Activated CD4-positive, alpha-beta T cell treated with anti-CD3 and anti-CD28 coated beads, Interleukin-2, amount 10 ng/mL, durations not matched to agents 7 days and 5 days (primary cell): ENCODE results near the gene MIEN1. TPM values are rescaled to one million over a fixed set of nuclear protein-coding genes. Genes with fewer than 3 reads are reported as not detected.

Experiments used
- CTCF ChIA-PET: fragments of 350-600 bp; sonication (Branson Sonifier 250); formaldehyde crosslinking; loops from one replicate; lab custom pipeline; 2021; ENCODE audit warnings: antibody characterized with exemption; lab: Charles Lee
- POLR2A ChIA-PET: fragments of 350-600 bp; sonication (Branson Sonifier 250); formaldehyde crosslinking; loops from one replicate; lab custom pipeline; 2021; ENCODE audit warnings: antibody characterized with exemption; lab: Charles Lee
- DNase-seq: peaks from one replicate; pipeline ENCODE4 v3.0.0-alpha.2; 2020
- H3K27ac Mint-ChIP-seq: one replicate; pipeline ENCODE4 v1.8.0; 2021; ENCODE audit warnings: mild to moderate bottlenecking, moderate library complexity, mixed read lengths
- H3K27me3 Mint-ChIP-seq: one replicate; pipeline ENCODE4 v1.8.0; 2021; ENCODE audit warnings: mixed read lengths
- H3K36me3 Mint-ChIP-seq: one replicate; pipeline ENCODE4 v1.8.0; 2021; ENCODE audit warnings: low read depth, mixed read lengths
- H3K4me1 Mint-ChIP-seq: one replicate; pipeline ENCODE4 v1.8.0; 2021; ENCODE audit warnings: mixed read lengths
- H3K4me3 Mint-ChIP-seq: one replicate; pipeline ENCODE4 v1.8.0; 2021; ENCODE audit warnings: mild to moderate bottlenecking, moderate library complexity, mixed read lengths
- H3K9me3 Mint-ChIP-seq: one replicate; pipeline ENCODE4 v1.8.0; 2021; ENCODE audit warnings: mixed read lengths
- total RNA-seq, 2 experiments: library from RNA; stranded (reverse); gene quantifications; one replicate each; pipeline ENCODE4 v1.2.3, GENCODE V29; 2021

MIEN1 gene
- total RNA-seq, 2 experiments from 2014 or later: 49.7 to 50.2 TPM

DNA sequence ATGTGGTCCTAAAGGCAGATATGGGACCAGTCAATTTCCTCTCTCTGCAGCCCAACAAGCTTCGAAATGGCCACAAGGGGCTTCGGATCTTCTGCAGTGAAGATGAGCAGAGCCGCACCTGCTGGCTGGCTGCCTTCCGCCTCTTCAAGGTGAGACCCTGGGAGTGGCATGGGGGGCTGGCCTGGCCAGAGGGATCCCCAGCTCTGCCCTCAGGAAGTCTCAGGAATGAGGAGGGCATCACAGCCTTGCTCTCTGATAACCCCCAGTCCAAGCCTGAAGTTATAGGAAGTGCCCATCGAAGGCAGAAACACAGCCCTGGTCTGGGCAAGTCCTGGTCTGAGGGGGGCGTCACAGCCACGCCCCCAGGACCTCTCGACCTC, 14.5 kb upstream of the MIEN1 start:
- no peaks in the 10 kb centered on the region for H3K36me3 Mint-ChIP-seq
- H3K4me1 Mint-ChIP-seq: peaks cover 14% of the 10 kb centered on the region
- ChIA-PET CTCF (interaction anchor here (1.7 kb wide), 2 partner anchors 11 to 123 kb away, joined by 5 to 7 read pairs; no protein-coding TSS in a partner anchor), POLR2A (no interaction called here)
- no peak overlapping the region for H3K4me3 Mint-ChIP-seq
- DNase-seq: no peak
- no peak overlapping the region for H3K27ac Mint-ChIP-seq
- no peaks in the 10 kb centered on the region for H3K9me3 Mint-ChIP-seq
- no peaks in the 10 kb centered on the region for H3K27me3 Mint-ChIP-seq

DNA sequence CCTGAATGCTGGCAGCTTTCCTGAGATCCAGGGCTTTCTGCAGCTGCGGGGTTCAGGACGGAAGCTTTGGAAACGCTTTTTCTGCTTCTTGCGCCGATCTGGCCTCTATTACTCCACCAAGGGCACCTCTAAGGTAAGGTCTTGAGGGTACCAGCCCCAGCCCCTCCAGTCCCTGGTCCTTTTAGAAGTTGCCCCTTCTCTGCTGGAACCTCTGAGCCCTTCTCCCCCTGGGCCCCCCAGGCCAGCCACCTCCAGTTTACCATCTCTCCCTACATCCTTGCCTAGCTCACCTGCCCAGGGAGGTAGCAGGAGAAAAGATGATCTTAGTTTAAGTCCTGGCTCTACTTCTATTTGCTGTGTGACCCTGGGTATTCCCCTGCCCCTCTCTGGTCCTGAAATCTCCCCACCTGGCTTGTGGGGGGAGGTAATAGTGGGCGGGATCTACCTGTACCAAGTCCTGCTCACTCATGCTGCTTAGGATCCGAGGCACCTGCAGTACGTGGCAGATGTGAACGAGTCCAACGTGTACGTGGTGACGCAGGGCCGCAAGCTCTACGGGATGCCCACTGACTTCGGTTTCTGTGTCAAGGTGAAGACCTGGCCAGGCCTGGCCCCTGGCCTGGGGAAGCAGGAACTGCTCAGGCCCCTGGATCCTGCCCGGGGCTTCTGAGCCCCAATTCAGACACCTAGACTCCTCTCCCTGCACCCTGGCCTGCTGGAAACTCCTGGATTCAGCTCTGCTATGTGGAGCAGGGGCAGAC, 13.9 kb upstream of the MIEN1 start:
- H3K9me3 Mint-ChIP-seq: no peaks in the 10 kb centered on the region
- H3K4me3 Mint-ChIP-seq: no peak overlapping the region
- H3K27me3 Mint-ChIP-seq: no peaks in the 10 kb centered on the region

DNA sequence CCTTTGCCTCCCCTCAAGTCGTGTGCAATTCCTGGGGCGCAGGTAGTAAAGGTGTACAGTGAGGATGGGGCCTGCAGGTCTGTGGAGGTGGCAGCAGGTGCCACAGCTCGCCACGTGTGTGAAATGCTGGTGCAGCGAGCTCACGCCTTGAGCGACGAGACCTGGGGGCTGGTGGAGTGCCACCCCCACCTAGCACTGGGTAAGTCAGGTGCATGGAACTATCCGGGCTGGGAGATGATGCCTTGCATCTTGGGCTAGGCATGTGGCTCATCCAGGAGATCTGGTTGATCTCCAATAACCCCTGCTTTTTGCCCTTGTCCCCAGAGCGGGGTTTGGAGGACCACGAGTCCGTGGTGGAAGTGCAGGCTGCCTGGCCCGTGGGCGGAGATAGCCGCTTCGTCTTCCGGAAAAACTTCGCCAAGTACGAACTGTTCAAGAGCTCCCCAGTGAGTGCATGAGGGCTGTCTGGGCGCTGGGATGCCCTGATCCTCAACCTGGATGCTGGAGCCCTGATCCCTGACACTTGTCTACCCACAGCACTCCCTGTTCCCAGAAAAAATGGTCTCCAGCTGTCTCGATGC, 12.6 kb upstream of the MIEN1 start:
- Mint-ChIP-seq H3K27me3 (peaks cover 3% of the 10 kb centered on the region), H3K4me1 (peaks cover 29% of the 10 kb centered on the region), H3K27ac (no peak overlapping the region), H3K9me3 (no peaks in the 10 kb centered on the region), H3K4me3 (no peak overlapping the region), H3K36me3 (peaks cover 3% of the 10 kb centered on the region)
- POLR2A ChIA-PET: no interaction called here
- CTCF ChIA-PET: interaction anchor here (1.5 to 1.7 kb wide), 2 partner anchors 10 to 121 kb away, joined by 5 read pairs; no protein-coding TSS in a partner anchor
- no peak for DNase-seq

More for the DNA sequence above, 13.9 kb upstream of the MIEN1 start:
- no peaks in the 10 kb centered on the region for H3K36me3 Mint-ChIP-seq
- H3K27ac Mint-ChIP-seq: no peak overlapping the region
- DNase-seq: no peak
- peaks cover 19% of the 10 kb centered on the region for H3K4me1 Mint-ChIP-seq
- POLR2A ChIA-PET: no interaction called here
- CTCF ChIA-PET: interaction anchor here (1.7 kb wide), 2 partner anchors 12 to 123 kb away, joined by 5 to 7 read pairs; no protein-coding TSS in a partner anchor

DNA sequence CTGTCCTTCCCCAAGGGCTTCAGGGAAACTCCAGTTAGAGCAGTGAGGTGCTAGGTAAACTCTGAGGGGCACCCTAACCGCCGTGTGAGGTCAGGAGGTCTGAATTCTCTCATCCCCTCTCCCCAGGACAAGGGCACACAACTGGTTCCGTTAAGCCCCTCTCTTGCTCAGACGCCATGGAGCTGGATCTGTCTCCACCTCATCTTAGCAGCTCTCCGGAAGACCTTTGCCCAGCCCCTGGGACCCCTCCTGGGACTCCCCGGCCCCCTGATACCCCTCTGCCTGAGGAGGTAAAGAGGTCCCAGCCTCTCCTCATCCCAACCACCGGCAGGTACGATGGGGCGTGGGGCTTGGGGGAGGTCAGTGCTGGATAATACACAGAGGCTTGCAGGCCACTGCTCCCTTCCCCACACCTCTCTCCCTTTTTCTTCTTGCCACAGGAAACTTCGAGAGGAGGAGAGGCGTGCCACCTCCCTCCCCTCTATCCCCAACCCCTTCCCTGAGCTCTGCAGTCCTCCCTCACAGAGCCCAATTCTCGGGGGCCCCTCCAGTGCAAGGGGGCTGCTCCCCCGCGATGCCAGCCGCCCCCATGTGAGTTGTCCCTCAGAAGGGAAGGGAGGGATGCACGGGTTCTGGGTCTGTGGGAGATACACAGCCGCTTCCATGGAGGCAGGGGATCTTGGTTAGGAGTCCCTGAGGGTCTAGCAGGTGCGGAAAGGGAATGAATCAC, 12.0 kb upstream of the MIEN1 start:
- Mint-ChIP-seq H3K27ac (no peak overlapping the region), H3K27me3 (peaks cover 3% of the 10 kb centered on the region), H3K4me3 (no peak overlapping the region), H3K36me3 (peaks cover 3% of the 10 kb centered on the region), H3K4me1 (peaks cover 29% of the 10 kb centered on the region), H3K9me3 (no peaks in the 10 kb centered on the region)
- ChIA-PET CTCF (interaction anchor here (1.0 to 1.5 kb wide), 2 partner anchors 11 to 12 kb away, joined by 4 to 5 read pairs; partner anchors contain the start of gene MIEN1), POLR2A (no interaction called here)
- no peak for DNase-seq

DNA sequence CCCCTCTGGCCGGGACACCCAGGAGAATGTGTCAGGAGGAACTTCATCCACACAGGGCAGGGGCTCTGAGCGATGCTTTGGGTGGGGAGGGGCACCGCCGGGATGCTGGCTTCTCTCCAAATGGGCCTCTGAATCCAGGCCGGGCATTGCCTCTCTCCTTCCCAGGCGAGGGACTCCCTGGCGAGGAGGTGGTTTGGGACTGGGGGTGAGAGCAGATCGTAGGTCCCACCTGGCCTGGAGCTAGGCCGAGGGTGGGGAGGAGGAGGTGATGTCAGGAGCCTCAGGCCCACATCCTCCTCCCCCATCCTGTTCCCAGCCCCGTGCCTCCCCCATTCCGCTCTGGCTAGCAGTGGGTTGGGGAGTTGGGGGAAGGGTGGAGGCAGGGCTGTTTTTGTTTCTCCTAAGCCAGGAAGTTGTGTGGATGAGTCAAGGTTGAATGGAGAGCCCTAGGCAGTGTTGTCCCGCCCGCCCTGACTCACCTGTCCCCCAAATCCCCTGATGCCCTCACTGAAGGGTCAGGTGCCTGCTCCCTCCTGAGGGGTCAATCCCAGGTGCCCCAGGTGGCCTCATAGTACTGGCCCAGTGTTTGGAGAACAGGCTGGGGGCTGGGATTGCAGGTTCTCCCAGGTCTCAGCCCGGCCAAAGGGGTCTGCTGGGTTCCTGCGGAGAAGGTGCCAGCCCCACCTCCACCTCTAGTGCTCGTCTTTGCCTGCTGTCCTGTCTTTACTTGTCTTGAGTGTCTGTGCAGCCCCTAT, 10.2 kb upstream of the MIEN1 start:
- DNase-seq: no peak
- Mint-ChIP-seq H3K9me3 (no peaks in the 10 kb centered on the region), H3K27ac (no peak overlapping the region), H3K4me3 (no peak overlapping the region), H3K36me3 (peaks cover 3% of the 10 kb centered on the region), H3K4me1 (peaks cover 38% of the 10 kb centered on the region), H3K27me3 (peaks cover 6% of the 10 kb centered on the region)
- ChIA-PET CTCF (interaction anchor here (2.1 kb wide), 1 partner anchor 10 kb away, joined by 9 read pairs; the partner anchor contains the start of gene MIEN1), POLR2A (no interaction called here)

DNA sequence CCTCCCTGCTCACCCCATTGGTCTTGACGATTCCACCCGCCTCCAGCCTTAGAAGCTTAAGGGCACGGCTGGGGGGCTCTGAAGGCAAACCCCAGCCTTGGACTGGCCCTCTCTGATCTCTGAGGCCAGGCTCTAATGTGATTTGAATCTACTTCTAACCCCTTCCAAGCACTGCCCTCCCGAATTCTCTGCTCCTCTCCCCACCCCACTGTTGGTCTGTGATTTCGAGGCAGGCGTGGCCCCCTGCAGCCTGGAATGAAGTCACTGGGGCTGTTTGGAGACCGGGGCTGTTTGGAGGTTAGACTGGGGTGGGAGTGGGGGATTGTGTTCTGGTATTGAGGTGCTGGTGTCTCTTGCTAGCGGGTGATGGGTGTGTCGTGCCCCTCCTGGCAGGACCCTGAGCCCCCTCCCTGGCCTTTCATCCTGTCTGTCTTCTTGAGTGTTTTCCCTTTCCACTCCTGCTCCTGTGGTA, 9.6 kb upstream of the MIEN1 start:
- H3K4me3 Mint-ChIP-seq: no peak overlapping the region
- H3K9me3 Mint-ChIP-seq: no peaks in the 10 kb centered on the region
- H3K27ac Mint-ChIP-seq: no peak overlapping the region
- H3K27me3 Mint-ChIP-seq: peaks cover 6% of the 10 kb centered on the region
- ChIA-PET POLR2A (no interaction called here), CTCF (interaction anchor here (2.1 kb wide), 1 partner anchor 10 kb away, joined by 9 read pairs; the partner anchor contains the start of gene MIEN1)
- peaks cover 38% of the 10 kb centered on the region for H3K4me1 Mint-ChIP-seq
- no peak for DNase-seq
- H3K36me3 Mint-ChIP-seq: peaks cover 3% of the 10 kb centered on the region

DNA sequence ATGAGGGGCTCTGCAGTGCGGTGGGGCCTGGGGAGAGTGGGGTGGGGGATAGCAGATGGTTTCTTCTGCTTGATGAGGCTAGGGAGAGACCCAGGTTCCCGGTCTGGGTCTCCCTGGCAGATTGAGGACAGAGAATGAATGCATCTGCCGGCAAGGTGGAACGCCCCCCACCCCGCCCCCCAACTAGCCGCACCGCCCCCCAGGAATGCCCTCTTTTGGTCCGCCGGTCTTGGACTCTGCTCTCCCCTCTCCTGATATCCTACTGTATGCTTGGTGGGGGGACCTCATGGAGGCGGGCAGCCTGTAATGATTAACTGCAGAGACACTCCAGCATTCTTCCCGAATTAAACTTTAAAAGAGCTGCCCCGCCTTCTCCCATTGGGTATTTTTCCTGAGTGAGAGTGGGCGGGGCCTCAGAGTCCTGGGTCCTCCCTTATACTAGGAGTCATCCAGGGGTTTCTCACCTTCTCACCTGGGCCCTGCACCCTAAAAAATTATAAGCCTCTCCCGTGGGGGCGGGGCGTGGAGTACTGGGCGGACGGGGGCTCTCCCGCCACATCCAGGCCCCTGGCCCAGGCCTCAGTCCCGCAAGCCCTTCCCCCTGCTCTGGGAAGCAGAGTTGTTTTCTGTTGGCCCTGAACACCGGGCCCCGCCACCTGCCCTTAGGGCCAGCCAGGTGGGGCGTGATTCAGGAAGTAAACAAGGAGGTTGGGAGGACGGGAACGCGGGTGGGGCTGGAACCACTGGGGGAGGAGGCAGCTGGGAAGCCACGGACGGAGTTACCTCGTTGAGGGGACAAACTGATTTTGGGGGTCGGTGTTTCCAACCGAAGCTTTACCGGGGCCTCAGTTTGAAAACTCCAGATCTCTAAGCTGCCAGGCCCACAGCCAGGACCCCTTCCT, 8.9 kb upstream of the MIEN1 start:
- H3K27me3 Mint-ChIP-seq: peaks cover 6% of the 10 kb centered on the region
- DNase-seq: no peak
- no peak overlapping the region for H3K4me3 Mint-ChIP-seq
- ChIA-PET CTCF (interaction anchor here (2.1 kb wide), 1 partner anchor 9 kb away, joined by 9 read pairs; the partner anchor contains the start of gene MIEN1), POLR2A (no interaction called here)
- peaks cover 3% of the 10 kb centered on the region for H3K36me3 Mint-ChIP-seq
- H3K27ac Mint-ChIP-seq: peak overlapping the region; percentile 68
- peaks cover 38% of the 10 kb centered on the region for H3K4me1 Mint-ChIP-seq
- H3K9me3 Mint-ChIP-seq: no peaks in the 10 kb centered on the region

DNA sequence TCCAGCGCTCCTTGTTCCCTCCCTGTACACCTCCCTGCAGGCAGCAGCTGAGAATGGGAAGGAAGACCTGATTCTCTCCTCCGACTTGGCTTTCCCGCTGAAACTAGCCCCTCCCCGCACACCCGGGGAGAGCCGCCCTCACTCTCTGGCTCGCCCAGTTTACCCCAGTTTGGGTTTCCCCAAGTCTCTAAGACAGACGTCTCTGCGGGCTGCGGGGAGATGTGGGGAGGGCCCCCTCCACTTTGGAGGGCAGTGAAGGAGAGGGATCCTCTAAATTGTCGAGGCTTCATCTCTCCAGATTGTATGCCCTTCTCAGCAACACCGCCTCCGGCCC, 8.2 kb upstream of the MIEN1 start:
- H3K27me3 Mint-ChIP-seq: peaks cover 6% of the 10 kb centered on the region
- H3K27ac Mint-ChIP-seq: peak overlapping the region; percentile 68
- DNase-seq: peak; percentile 46
- H3K4me3 Mint-ChIP-seq: peak overlapping the region; percentile 60
- H3K36me3 Mint-ChIP-seq: peaks cover 3% of the 10 kb centered on the region
- CTCF ChIA-PET: interaction anchor here (2.1 kb wide), 1 partner anchor 8 kb away, joined by 9 read pairs; the partner anchor contains the start of gene MIEN1
- no peaks in the 10 kb centered on the region for H3K9me3 Mint-ChIP-seq
- POLR2A ChIA-PET: no interaction called here
- peaks cover 38% of the 10 kb centered on the region for H3K4me1 Mint-ChIP-seq

DNA sequence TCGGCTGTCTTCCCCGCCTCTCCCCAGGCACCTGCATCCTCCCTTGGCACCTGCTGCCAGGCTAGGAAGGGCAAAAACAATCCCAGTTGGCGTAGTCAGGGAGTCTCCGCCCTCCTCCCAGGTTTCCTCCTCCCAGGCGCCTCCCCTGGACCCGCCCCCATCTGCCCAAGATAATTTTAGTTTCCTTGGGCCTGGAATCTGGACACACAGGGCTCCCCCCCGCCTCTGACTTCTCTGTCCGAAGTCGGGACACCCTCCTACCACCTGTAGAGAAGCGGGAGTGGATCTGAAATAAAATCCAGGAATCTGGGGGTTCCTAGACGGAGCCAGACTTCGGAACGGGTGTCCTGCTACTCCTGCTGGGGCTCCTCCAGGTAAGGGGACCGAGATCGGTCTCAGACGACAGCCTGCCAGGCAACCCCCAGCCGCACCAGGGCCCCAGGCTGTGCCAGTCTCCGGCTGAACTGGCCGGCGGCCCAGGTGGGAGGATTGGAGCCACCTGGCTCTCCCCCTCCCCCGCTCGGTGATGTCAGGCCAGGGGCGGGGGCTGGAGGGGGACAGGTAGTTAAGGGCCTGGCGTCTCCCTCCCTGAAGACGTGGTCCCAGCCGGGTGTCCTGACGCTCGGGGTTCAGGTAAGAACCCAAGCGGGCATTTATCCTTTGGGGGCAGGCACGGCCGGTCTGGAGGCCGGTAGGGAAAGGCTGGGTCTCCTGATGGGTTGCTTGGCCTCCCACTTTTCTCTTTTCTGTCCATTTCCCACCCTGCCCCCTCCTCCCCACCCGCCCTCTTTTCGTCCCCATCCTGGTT, 7.6 kb upstream of the MIEN1 start, which contains the start of gene GRB7:
Gene GRB7, plus strand, starts transcription at position 179 of the 808 bp plus-strand sequence. CDS start 4,364 bp downstream, outside the sequence.
- CTCF ChIA-PET: interaction anchor here (2.1 kb wide), 1 partner anchor 8 kb away, joined by 9 read pairs; the partner anchor contains the start of gene MIEN1

DNA sequence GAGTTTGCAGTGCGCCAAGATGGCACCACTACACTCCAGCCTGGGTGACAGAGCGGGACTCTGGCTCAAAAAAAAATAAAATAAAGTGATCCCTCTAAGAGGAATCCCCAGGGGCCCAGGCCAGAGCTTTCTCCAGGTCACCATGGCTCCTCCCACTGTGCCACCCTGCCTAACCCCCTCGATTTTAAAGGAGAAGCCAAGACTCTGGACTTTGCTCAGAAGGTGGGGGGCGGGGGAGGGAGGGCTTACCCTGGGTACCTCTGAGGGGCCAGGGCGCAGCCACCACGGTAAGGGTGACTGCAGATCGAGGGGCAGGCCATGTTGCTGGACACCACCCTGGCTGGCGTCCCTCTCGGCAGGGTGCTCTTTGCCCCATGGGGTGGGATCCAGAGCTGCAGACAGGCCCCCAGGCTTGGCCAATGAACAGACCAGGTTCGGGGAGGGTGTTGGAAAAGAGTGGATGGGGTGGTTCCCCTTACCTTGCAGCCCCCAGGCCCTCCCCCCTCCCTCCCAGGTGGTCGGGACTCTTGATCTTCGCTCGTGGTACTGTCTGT, 7.0 kb upstream of the MIEN1 start:
- ChIA-PET POLR2A (no interaction called here), CTCF (interaction anchor here (1.7 kb wide), 1 partner anchor 116 kb away, joined by 5 read pairs; no protein-coding TSS in a partner anchor)
- peaks cover 3% of the 10 kb centered on the region for H3K36me3 Mint-ChIP-seq
- no peak overlapping the region for H3K27ac Mint-ChIP-seq
- H3K4me1 Mint-ChIP-seq: peaks cover 38% of the 10 kb centered on the region
- H3K4me3 Mint-ChIP-seq: no peak overlapping the region
- no peak for DNase-seq
- no peaks in the 10 kb centered on the region for H3K9me3 Mint-ChIP-seq
- peaks cover 6% of the 10 kb centered on the region for H3K27me3 Mint-ChIP-seq

More for the DNA sequence above, 7.6 kb upstream of the MIEN1 start, which contains the start of gene GRB7:
- H3K4me1 Mint-ChIP-seq: peaks cover 38% of the 10 kb centered on the region
- H3K27me3 Mint-ChIP-seq: peaks cover 6% of the 10 kb centered on the region
- POLR2A ChIA-PET: no interaction called here
- peaks cover 3% of the 10 kb centered on the region for H3K36me3 Mint-ChIP-seq
- H3K27ac Mint-ChIP-seq: peak within 1 kb of the TSS; percentile 68
- no peak for DNase-seq
- H3K4me3 Mint-ChIP-seq: peak within 1 kb of the TSS; percentile 60
- H3K9me3 Mint-ChIP-seq: no peaks in the 10 kb centered on the region
